Activated CD4-positive, alpha-beta T cell treated with anti-CD3 and anti-CD28 coated beads, Interleukin-2, amount 10 ng/mL, durations not matched to agents 7 days and 5 days (primary cell): ENCODE data around the gene FOLR2. TPM values are rescaled to one million over a fixed set of nuclear protein-coding genes. Genes with fewer than 3 reads are reported as not detected.
"Not testable (repeated sequence)": the region's sequence is repeated elsewhere in the genome, so short reads cannot be mapped to it uniquely, and the experiment has no call there.

Source experiments
- CTCF ChIA-PET: fragments of 350-600 bp; sonication (Branson Sonifier 250); formaldehyde crosslinking; loops from one replicate; lab custom pipeline; 2021; ENCODE audit warnings: antibody characterized with exemption; lab: Charles Lee
- POLR2A ChIA-PET: fragments of 350-600 bp; sonication (Branson Sonifier 250); formaldehyde crosslinking; loops from one replicate; lab custom pipeline; 2021; ENCODE audit warnings: antibody characterized with exemption; lab: Charles Lee
- DNase-seq: peaks from one replicate; pipeline ENCODE4 v3.0.0-alpha.2; 2020
- H3K27ac Mint-ChIP-seq: one replicate; pipeline ENCODE4 v1.8.0; 2021; ENCODE audit warnings: mild to moderate bottlenecking, moderate library complexity, mixed read lengths
- H3K27me3 Mint-ChIP-seq: one replicate; pipeline ENCODE4 v1.8.0; 2021; ENCODE audit warnings: mixed read lengths
- H3K36me3 Mint-ChIP-seq: one replicate; pipeline ENCODE4 v1.8.0; 2021; ENCODE audit warnings: low read depth, mixed read lengths
- H3K4me1 Mint-ChIP-seq: one replicate; pipeline ENCODE4 v1.8.0; 2021; ENCODE audit warnings: mixed read lengths
- H3K4me3 Mint-ChIP-seq: one replicate; pipeline ENCODE4 v1.8.0; 2021; ENCODE audit warnings: mild to moderate bottlenecking, moderate library complexity, mixed read lengths
- H3K9me3 Mint-ChIP-seq: one replicate; pipeline ENCODE4 v1.8.0; 2021; ENCODE audit warnings: mixed read lengths
- total RNA-seq, 2 experiments: library from RNA; stranded (reverse); gene quantifications; one replicate each; pipeline ENCODE4 v1.2.3, GENCODE V29; 2021

FOLR2 gene
- not detected for total RNA-seq

- no peaks in the 10 kb centered on the region for H3K9me3 Mint-ChIP-seq
- DNase-seq = no peak
- ChIA-PET CTCF (no interaction called here), POLR2A (no interaction called here)
- no peaks in the 10 kb centered on the region for H3K36me3 Mint-ChIP-seq
- H3K27me3 Mint-ChIP-seq = peaks cover 45% of the 10 kb centered on the region
- H3K4me3 Mint-ChIP-seq = no peak within 1 kb of the TSS
- peaks cover 6% of the 10 kb centered on the region for H3K4me1 Mint-ChIP-seq
- H3K27ac Mint-ChIP-seq = no peak within 1 kb of the TSS
Observed at GRCh38 chr11:72216638-72217037, at the start of gene FOLR2. FOLR2 (plus strand) TSS chr11:72216794; CDS start chr11:72218585, 1,791 bp downstream.

GRCh38 chr11:72169046-72169555 lies 47.5 kb upstream of the FOLR2 start:
- H3K27ac Mint-ChIP-seq, H3K27me3 Mint-ChIP-seq, DNase-seq, H3K4me1 Mint-ChIP-seq, H3K36me3 Mint-ChIP-seq, H3K9me3 Mint-ChIP-seq, H3K4me3 Mint-ChIP-seq, POLR2A ChIA-PET: not testable (repeated sequence)
- CTCF ChIA-PET = interaction anchor here (0.6 kb wide), 1 partner anchor 239 kb away, joined by 3 read pairs; no protein-coding TSS in a partner anchor

DNA sequence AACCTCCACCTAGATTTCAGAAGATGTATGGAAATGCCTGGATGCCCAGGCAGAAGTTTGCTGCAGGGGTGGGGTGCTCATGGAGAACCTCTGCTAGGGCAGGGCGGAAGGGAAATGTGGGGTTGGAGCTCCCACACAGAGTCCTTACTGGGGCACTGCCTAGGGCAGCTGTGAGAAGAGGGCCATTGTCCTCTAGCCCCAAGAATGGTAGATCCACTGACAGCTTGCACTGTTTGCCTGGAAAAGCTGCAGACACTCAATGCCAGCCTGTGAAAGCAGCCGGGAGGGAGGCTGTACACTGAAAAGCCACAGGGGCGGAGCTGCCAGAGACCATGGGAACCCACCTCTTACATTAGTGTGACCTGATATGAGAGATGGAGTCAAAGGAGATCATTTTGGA lies 46.8 kb upstream of the FOLR2 start:
- H3K4me3 Mint-ChIP-seq, H3K27ac Mint-ChIP-seq, H3K36me3 Mint-ChIP-seq, H3K27me3 Mint-ChIP-seq, POLR2A ChIA-PET, H3K4me1 Mint-ChIP-seq, H3K9me3 Mint-ChIP-seq, DNase-seq: not testable (repeated sequence)
- CTCF ChIA-PET = interaction anchor here (0.6 to 1.3 kb wide), 4 partner anchors 26 to 261 kb away, joined by 3 to 4 read pairs (median 3); no protein-coding TSS in a partner anchor

DNA sequence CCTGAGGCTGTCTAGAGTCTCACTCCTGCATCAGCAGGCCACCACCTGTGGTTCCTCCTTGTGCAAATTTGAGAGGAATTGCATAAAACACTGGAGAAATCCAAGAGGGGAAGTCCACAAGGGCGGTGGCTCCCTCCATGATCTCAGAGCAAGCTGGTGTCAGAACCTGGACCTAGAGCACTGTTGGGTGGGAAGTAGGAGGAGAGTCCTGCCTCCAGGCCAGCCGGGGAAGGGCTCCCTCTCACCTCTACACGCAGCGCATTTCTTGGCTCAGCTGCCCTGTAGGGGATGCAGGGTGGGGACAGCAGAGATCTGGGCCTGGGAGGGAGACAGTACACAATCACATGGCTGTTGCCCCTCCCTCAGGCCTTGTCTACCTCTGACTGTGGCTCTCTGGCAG lies 44.6 kb upstream of the FOLR2 start:
- POLR2A ChIA-PET, H3K27me3 Mint-ChIP-seq, DNase-seq, H3K36me3 Mint-ChIP-seq, H3K9me3 Mint-ChIP-seq, CTCF ChIA-PET, H3K4me1 Mint-ChIP-seq, H3K4me3 Mint-ChIP-seq, H3K27ac Mint-ChIP-seq: not testable (repeated sequence)

- Mint-ChIP-seq H3K36me3 (no peaks in the 10 kb centered on the region), H3K27ac (no peak overlapping the region), H3K4me3 (no peak overlapping the region), H3K9me3 (no peaks in the 10 kb centered on the region), H3K4me1 (peaks cover 4% of the 10 kb centered on the region), H3K27me3 (peaks cover 3% of the 10 kb centered on the region)
- ChIA-PET POLR2A (no interaction called here), CTCF (no interaction called here)
- no peak for DNase-seq
Observed at GRCh38 chr11:72173291-72173690, 43.3 kb upstream of the FOLR2 start.

DNA sequence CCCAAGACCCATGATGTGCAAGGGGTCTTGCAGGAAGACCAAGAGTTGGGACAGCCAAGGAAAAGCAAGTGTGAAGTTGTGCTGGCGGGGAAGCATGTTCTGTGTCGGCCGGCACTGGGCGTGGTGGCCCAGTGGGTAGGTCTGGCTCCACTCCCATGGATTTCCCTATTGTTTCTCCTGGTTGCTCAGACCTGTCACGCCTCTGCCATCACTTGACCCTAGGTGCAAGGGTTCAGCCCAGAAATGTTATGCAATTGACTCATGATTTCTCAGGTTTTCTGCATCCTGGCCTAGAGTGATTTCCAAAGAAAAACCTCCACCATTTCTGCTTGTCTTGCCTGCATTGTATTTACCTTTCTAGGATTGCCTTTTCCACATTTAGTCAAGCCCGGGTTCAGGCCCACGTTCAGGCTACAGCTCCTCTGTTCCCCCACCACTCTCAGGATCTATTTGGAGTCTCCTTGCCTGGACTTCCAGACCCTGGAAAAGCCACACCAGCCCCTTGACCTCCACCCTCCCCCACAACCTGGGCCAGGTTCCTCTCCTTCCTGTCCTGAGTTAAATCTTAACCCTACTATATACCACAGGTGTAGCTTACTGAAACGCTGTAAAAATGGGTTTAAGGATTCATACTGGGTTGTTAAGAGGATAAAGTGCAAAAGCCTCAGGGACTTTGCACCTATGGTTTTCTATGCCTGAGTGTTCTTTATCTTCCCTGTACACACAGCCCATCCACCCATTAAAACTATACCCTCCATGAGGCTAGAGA lies 42.1 kb upstream of the FOLR2 start:
- POLR2A ChIA-PET = interaction anchor here (0.6 kb wide), 1 partner anchor 259 kb away, joined by 3 read pairs; no protein-coding TSS in a partner anchor
- no peaks in the 10 kb centered on the region for H3K9me3 Mint-ChIP-seq
- CTCF ChIA-PET = interaction anchor here (0.6 to 1.2 kb wide), 2 partner anchors 21 to 80 kb away, joined by 3 to 4 read pairs; no protein-coding TSS in a partner anchor
- DNase-seq = no peak
- no peak overlapping the region for H3K27ac Mint-ChIP-seq
- H3K36me3 Mint-ChIP-seq = no peaks in the 10 kb centered on the region
- H3K27me3 Mint-ChIP-seq = peaks cover 3% of the 10 kb centered on the region
- H3K4me1 Mint-ChIP-seq = peaks cover 4% of the 10 kb centered on the region
- H3K4me3 Mint-ChIP-seq = no peak overlapping the region

DNA sequence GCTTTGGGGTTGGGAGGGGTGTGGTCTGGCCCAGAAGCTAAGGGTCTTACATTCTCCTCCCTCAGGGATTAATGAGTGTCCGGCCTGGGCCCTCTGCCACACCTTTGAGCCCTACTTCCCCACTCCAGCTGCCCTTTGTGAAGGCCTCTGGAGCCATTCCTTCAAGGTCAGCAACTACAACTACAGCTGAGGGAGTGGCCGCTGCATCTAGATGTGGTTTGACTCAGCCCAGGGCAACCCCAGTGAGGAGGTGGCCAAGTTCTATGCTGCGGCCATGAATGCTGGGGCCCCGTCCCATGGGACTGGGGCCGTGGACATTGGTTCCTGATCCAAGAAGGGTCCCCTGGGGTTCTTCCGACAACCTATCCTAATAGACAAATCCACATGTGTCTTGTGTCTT lies 38.9 kb upstream of the FOLR2 start:
- Mint-ChIP-seq H3K27me3 (peaks cover 13% of the 10 kb centered on the region), H3K4me1 (no peaks in the 10 kb centered on the region), H3K4me3 (no peak overlapping the region), H3K9me3 (no peaks in the 10 kb centered on the region), H3K36me3 (no peaks in the 10 kb centered on the region), H3K27ac (no peak overlapping the region)
- CTCF ChIA-PET = interaction anchor here (1.0 kb wide), 1 partner anchor 153 kb away, joined by 3 read pairs; no protein-coding TSS in a partner anchor
- DNase-seq = no peak
- POLR2A ChIA-PET = no interaction called here

GRCh38 chr11:72179049-72179803 lies 37.4 kb upstream of the FOLR2 start:
- no peak for DNase-seq
- Mint-ChIP-seq H3K4me3 (no peak overlapping the region), H3K9me3 (no peaks in the 10 kb centered on the region), H3K36me3 (no peaks in the 10 kb centered on the region), H3K27me3 (peaks cover 13% of the 10 kb centered on the region), H3K4me1 (peaks cover 1% of the 10 kb centered on the region), H3K27ac (no peak overlapping the region)
- POLR2A ChIA-PET = no interaction called here
- CTCF ChIA-PET = interaction anchor here (0.7 to 1.1 kb wide), 4 partner anchors 12 to 252 kb away, joined by 3 to 7 read pairs (median 4); no protein-coding TSS in a partner anchor

DNA sequence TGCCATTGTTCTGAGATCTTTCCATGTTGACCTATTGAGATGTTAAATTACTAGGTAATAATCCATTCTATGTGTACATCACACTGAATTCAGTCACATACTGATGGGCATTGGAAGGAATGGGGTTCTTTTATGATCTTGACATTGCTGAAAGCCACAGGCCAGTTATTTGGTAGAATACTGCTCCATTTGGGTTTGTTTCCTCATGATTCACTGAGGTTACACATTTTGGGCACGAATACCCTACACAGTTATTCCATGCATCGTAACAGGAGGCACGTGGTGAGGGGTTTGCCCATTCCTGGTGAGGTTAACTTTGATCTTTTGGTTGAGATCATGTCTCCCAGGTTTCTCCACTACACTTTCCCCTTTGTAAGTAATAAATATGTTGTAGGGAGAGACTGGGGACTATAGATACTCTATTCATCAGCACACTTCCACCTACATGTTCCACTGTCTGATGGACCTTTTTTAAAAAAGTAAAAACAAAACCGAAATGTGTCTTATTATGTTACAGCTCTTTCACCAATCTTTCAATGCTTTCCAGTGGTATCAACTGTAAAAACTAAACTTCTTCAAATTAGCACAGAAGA lies 36.7 kb upstream of the FOLR2 start:
- Mint-ChIP-seq H3K27me3 (peaks cover 13% of the 10 kb centered on the region), H3K4me1 (peaks cover 1% of the 10 kb centered on the region), H3K9me3 (no peaks in the 10 kb centered on the region), H3K4me3 (no peak overlapping the region), H3K36me3 (no peaks in the 10 kb centered on the region), H3K27ac (no peak overlapping the region)
- ChIA-PET POLR2A (no interaction called here), CTCF (interaction anchor here (1.0 to 1.1 kb wide), 3 partner anchors 13 to 251 kb away, joined by 3 to 7 read pairs (median 4); no protein-coding TSS in a partner anchor)
- DNase-seq = no peak

- H3K27me3 Mint-ChIP-seq = peaks cover 13% of the 10 kb centered on the region
- H3K36me3 Mint-ChIP-seq, DNase-seq, H3K27ac Mint-ChIP-seq, H3K9me3 Mint-ChIP-seq, POLR2A ChIA-PET, H3K4me3 Mint-ChIP-seq, H3K4me1 Mint-ChIP-seq, CTCF ChIA-PET: not testable (repeated sequence)
Observed at GRCh38 chr11:72180892-72181552, 35.6 kb upstream of the FOLR2 start.

DNA sequence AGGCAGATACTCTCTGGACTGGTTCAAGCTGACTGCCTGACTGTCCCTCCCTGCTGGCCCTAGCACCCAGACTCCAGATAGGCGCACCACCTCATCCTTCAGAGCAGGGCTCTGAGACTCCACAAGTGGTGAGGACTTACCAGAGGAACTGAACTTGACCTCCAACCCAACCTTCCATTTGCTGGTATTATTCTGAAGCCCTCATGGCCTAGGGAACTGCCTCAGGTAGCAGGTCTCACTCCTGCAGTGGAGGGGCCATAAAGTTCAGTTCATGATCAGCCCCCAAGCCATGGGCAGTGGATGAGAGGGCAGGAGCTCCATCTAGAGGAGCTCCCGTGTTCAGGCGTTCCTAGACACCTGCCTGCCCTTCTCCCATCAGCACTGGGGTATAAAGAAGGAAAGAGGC lies 35.0 kb upstream of the FOLR2 start:
- peaks cover 13% of the 10 kb centered on the region for H3K27me3 Mint-ChIP-seq
- CTCF ChIA-PET = interaction anchor here (0.7 kb wide), 1 partner anchor 13 kb away, joined by 3 read pairs; no protein-coding TSS in a partner anchor
- DNase-seq, POLR2A ChIA-PET, H3K4me3 Mint-ChIP-seq, H3K27ac Mint-ChIP-seq, H3K9me3 Mint-ChIP-seq, H3K36me3 Mint-ChIP-seq, H3K4me1 Mint-ChIP-seq: not testable (repeated sequence)

DNA sequence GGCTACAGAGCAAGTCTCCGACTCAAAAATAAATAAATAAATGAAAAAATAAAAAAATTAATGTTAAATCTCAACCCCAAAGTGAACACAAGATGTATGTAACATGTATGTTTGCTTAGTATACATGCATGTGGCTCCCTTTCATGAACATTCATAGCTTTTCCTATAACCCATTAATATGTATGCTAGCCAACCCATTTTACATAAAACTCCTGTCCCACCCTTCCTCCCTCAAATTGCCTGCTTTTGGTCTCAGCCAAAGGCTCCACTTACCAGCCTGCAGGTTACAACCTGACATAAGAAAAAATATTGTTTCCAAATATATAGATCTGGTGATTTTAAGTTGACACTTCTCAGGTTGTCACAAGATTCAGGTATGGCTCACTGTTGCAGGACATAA lies 28.3 kb upstream of the FOLR2 start:
- Mint-ChIP-seq H3K27ac (no peak overlapping the region), H3K27me3 (no peaks in the 10 kb centered on the region), H3K36me3 (no peaks in the 10 kb centered on the region), H3K4me3 (no peak overlapping the region), H3K9me3 (no peaks in the 10 kb centered on the region), H3K4me1 (peaks cover 1% of the 10 kb centered on the region)
- DNase-seq = no peak
- ChIA-PET POLR2A (interaction anchor here (0.6 kb wide), 1 partner anchor 268 kb away, joined by 3 read pairs; no protein-coding TSS in a partner anchor), CTCF (interaction anchor here (1.6 kb wide), 1 partner anchor 166 kb away, joined by 3 read pairs; no protein-coding TSS in a partner anchor)
